Thyroid gland (tissue), 4 donors: ENCODE results near the gene PATZ1. TPM values are rescaled to one million over a fixed set of nuclear protein-coding genes. Genes with fewer than 3 reads are reported as not detected.

Source experiments
- DNase-seq, 2 donors: peaks; one replicate each; pipeline ENCODE4 v3.0.0-alpha.2; 2019
- H3K27ac ChIP-seq, 3 donors: fragments of 200-600 bp; sonication (generic); 1 replicate in 2 of 3; 2 replicates in 1 of 3; pipeline ENCODE4 v1.5.1; 2016 to 2019; ENCODE audit warnings: mild to moderate bottlenecking in 1 of 3, moderate library complexity in 1 of 3
- H3K27me3 ChIP-seq: fragments of 200-600 bp; sonication (generic); one replicate; pipeline ENCODE4 v1.5.1; 2019
- H3K36me3 ChIP-seq, 2 donors: fragments of 200-600 bp; sonication (generic); one replicate each; pipeline ENCODE4 v1.5.1; 2016 to 2019
- H3K4me1 ChIP-seq, 2 donors: fragments of 200-600 bp; sonication (generic); one replicate each; pipeline ENCODE4 v1.5.1; 2017 to 2019
- H3K4me3 ChIP-seq, 3 donors: fragments of 200-600 bp; sonication (generic); replicated peaks in 1 of 3; 1 replicate in 2 of 3; 2 replicates in 1 of 3; pipeline ENCODE4 v1.5.1; 2016; ENCODE audit warnings: mild to moderate bottlenecking in 1 of 3
- H3K9me3 ChIP-seq: fragments of 200-600 bp; sonication (generic); one replicate; pipeline ENCODE4 v1.5.1; 2017
- CTCF ChIP-seq, 6 experiments: fragments of 200-600 bp in 3 of 6; fragments of 450-650 bp in 3 of 6; sonication (generic) in 3 of 6; IDR thresholded peaks; one replicate each; pipeline ENCODE4 v1.5.1; 2016 to 2019; ENCODE audit warnings: antibody characterized with exemption in 6 of 6, mild to moderate bottlenecking in 2 of 6, inconsistent platforms in 1 of 6, moderate library complexity in 1 of 6
- POLR2A ChIP-seq, 2 donors: fragments of 450-650 bp; IDR thresholded peaks; one replicate each; pipeline ENCODE4 v1.6.1; 2017; ENCODE audit warnings: antibody characterized with exemption in 2 of 2, mild to moderate bottlenecking in 2 of 2, moderate library complexity in 1 of 2
- WGBS, 2 donors: methylation state at CpG; one replicate each; pipeline ENCODE4 v1.1.5; 2017; 5-methylcytosine and 5-hydroxymethylcytosine counted together
- intact Hi-C: fragments of 100-400 bp; cut with DNase I; formaldehyde crosslinking; loops from one replicate; pipeline ENCODE4 v1.15.1; 2023
- total RNA-seq, 4 donors: library from RNA; depleted of rRNA; stranded (reverse); fragments of >200 nt; gene quantifications; one replicate each; pipeline ENCODE4 v1.2.3, GENCODE V29; 2016

PATZ1 gene
- total RNA-seq, 4 donors from 2014 or later, result 33.6 to 54.7 (median 46.1) TPM

- Histone ChIP-seq H3K27ac (no peak overlapping the region), H3K9me3 (no peaks in the 10 kb centered on the region), H3K4me1 (no peaks in the 10 kb centered on the region), H3K27me3 (no peaks in the 10 kb centered on the region), H3K4me3 (no peak overlapping the region), H3K36me3 (peaks cover 46 to 47% of the 10 kb centered on the region in 2 donors)
- DNase-seq, result no peak
- WGBS, 2 donors, result 74 to 91% methylated on average over 2 of the region's 2 CpGs
- TF ChIP-seq CTCF (IDR thresholded peaks at IDR 0.05), result no peak
- TF ChIP-seq POLR2A (IDR thresholded peaks at IDR 0.05), result no peak
- intact Hi-C loops, result no loop called here
Observed at GRCh38 chr22:31333641-31334040, 12.5 kb downstream of the PATZ1 start.

- no peak overlapping the region for H3K4me3 ChIP-seq
- 86 to 89% methylated on average over 1 of the region's 1 CpG for WGBS, 2 donors
- no peak for DNase-seq
- no peaks in the 10 kb centered on the region for H3K4me1 ChIP-seq
- no peaks in the 10 kb centered on the region for H3K9me3 ChIP-seq
- H3K27ac ChIP-seq, result no peak overlapping the region
- no peaks in the 10 kb centered on the region for H3K27me3 ChIP-seq
- TF ChIP-seq CTCF (IDR thresholded peaks at IDR 0.05) (no peak), POLR2A (IDR thresholded peaks at IDR 0.05) (no peak)
- intact Hi-C loops, result no loop called here
- H3K36me3 ChIP-seq, result peaks cover 40 to 53% of the 10 kb centered on the region in 2 donors
Observed at GRCh38 chr22:31332886-31333285, 13.3 kb downstream of the PATZ1 start.

GRCh38 chr22:31332010-31332409 is 14.1 kb downstream of the PATZ1 start:
- H3K4me1 ChIP-seq, result no peaks in the 10 kb centered on the region
- H3K27ac ChIP-seq, result no peak overlapping the region
- no peak overlapping the region for H3K4me3 ChIP-seq
- 92 to 94% methylated on average over 8 of the region's 8 CpGs for WGBS, 2 donors
- H3K27me3 ChIP-seq, result no peaks in the 10 kb centered on the region
- H3K9me3 ChIP-seq, result no peaks in the 10 kb centered on the region
- no peak for TF ChIP-seq POLR2A (IDR thresholded peaks at IDR 0.05)
- no peak for TF ChIP-seq CTCF (IDR thresholded peaks at IDR 0.05)
- peaks cover 47 to 62% of the 10 kb centered on the region in 2 donors for H3K36me3 ChIP-seq
- intact Hi-C loops, result no loop called here
- DNase-seq, result no peak

DNA sequence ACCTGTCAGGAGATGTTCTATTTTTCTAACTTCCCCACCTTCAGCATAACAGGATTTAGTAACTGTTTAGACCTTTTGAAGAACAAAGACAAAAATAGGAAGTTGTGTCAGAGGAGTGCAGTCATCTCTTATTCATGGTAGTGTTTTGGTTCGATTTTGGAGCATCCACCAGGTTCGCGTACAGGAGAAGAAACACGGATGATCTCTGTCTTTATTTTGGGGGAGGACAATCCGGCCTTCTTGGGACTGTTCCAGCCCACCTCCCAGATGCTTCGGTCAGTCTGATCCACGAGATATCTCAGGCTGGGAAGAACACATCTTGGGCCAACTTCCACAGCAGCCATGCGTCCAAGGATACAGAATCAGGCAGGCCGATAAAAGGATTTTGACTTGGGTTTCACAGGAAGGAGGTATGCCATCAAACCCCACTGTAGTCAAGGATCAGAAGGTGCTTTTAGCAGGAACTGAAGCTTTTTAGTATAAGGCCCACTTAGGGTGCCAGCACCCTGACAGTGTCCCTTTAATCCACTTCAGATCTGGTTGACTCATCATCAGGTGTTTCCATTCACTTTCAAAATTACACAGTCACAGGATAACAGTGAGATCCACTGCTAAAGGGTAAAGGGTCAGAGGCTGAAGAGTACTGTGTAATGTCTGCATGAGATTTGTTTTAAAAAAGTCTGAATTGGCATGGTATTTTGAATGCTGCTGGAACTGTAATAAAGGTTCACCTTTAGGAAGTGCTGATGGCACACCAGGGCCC is 16.5 kb downstream of the PATZ1 start:
- intact Hi-C loops, result no loop called here
- TF ChIP-seq POLR2A (IDR thresholded peaks at IDR 0.05) (no peak), CTCF (IDR thresholded peaks at IDR 0.05) (no peak)
- Histone ChIP-seq H3K27me3 (no peaks in the 10 kb centered on the region), H3K9me3 (no peaks in the 10 kb centered on the region), H3K27ac (no peak overlapping the region), H3K4me3 (no peak overlapping the region), H3K4me1 (no peaks in the 10 kb centered on the region), H3K36me3 (peaks cover 44 to 68% of the 10 kb centered on the region in 2 donors)
- WGBS, 2 donors, result 81 to 93% methylated on average over 9 of the region's 9 CpGs
- no peak for DNase-seq

- Histone ChIP-seq H3K27ac (no peak overlapping the region), H3K27me3 (no peaks in the 10 kb centered on the region), H3K9me3 (no peaks in the 10 kb centered on the region), H3K4me1 (no peaks in the 10 kb centered on the region), H3K36me3 (peaks cover 38 to 62% of the 10 kb centered on the region in 2 donors), H3K4me3 (no peak overlapping the region)
- intact Hi-C loops, result no loop called here
- DNase-seq, result no peak
- 88 to 91% methylated on average over 4 of the region's 4 CpGs for WGBS, 2 donors
- no peak for TF ChIP-seq POLR2A (IDR thresholded peaks at IDR 0.05)
- no peak for TF ChIP-seq CTCF (IDR thresholded peaks at IDR 0.05)
Observed at GRCh38 chr22:31329029-31329428, 17.1 kb downstream of the PATZ1 start.
